HG02642 (cell line): ENCODE measurements around the gene DYDC2.
"Not testable (repeated sequence)": the region's sequence is repeated elsewhere in the genome, so short reads cannot be mapped to it uniquely, and the experiment has no call there.

Source experiments
- ATAC-seq: cut with Tn5 transposase; IDR thresholded peaks from one replicate; pipeline ENCODE4 v1.9.1; 2021; ENCODE audit warnings: mild to moderate bottlenecking; ENCODE audit not compliant: unreplicated experiment, poor library complexity

The DYDC2 gene

GRCh38 chr10:80411267-80411668 lies 54.7 kb downstream of the DYDC2 start:
- ATAC-seq, result no peak

DNA sequence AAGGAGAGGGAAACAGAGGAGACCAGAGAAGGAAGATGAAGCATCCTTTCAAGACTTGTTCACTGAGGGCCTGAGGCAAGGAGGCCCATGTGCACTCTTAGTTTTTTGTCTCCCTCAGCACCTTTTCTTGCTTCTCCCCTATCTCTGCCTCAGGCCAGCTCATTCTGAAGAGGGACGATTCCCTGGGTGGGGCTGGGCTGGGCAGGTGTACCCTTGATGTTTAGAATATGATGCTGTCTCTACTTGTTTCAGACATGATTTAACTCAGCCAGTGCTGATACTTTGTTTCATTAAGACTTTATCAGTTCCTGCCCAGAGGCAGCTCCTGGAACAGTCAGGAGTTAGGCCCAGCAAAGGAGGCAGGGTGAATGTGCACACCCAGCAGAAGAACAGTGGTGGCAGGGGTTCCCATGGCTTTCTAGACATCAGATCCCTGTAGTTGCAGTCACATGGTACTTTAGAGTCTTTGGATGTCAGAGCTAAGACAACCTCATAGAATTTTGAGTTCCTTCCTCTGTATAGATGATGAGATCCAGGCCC lies 55.2 kb downstream of the DYDC2 start:
- ATAC-seq, result no peak

GRCh38 chr10:80412486-80412885 lies 55.9 kb downstream of the DYDC2 start:
- no peak for ATAC-seq

GRCh38 chr10:80413271-80413996 lies 56.9 kb downstream of the DYDC2 start:
- no peak for ATAC-seq

DNA sequence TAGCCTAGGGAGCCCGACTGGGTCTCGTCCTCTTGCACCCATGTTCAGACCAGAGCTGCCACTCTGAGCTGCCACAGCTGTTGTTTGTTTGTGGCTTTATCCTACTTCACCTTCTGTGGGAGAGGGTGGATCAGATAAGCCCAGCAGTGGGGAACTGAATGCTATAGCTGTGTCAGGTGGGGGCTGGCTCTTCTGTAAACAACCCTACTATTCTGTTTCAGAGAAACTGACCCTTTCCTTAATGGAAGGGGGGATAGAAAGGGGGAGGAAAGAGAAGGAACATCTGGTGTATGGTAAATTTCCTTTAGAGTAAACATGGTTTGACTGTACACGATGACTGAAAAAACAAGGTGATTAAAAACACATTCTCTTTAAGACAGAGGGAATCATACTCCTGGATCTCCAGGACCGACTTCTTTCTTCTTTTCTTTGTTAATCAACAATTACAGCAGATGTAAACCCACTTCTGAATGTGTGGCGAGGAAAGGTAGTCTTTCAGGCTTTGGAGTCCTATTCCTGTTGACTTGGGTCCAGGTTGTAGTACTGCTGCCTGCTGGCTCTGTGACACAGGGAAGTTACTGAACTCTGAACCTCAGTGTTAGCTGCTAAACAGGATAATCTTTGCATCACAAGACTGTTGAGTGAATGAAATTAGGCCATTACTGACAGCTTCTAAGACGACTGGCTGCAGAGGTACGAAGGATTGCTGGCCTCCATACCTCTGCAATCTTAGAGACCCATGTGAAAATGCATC lies 57.7 kb downstream of the DYDC2 start:
- ATAC-seq, result no peak

- no peak for ATAC-seq
These were observed 59.3 kb downstream of the DYDC2 start for GRCh38 chr10:80415734-80416478.

GRCh38 chr10:80416479-80417098 lies 60.0 kb downstream of the DYDC2 start:
- no peak for ATAC-seq

DNA sequence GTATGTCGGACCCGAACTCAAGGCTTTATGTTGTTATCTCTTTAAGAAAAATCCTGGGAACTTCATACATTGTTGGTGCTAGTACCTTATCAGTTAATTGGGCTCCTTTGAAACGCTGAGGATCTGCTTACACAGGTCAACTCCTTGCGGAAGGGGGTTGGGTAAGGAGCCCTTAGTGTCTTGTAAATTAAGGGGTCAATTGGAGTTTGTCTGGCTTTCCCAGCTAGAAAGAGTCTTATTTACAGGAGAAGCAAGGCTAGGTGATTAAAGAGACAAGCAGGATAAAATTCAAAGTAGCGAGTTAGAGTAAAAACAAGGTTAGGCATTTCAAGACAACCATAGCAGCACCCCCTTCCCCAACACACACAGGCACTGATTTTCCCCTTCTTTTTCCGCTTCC lies 60.7 kb downstream of the DYDC2 start:
- not testable (repeated sequence) for ATAC-seq
